Measurements from ENCODE around the gene CENPN. TPM values are rescaled to one million over a fixed set of nuclear protein-coding genes. Genes with fewer than 3 reads are reported as not detected.
A peak's percentile ranks its signal among the peaks of the same experiment; 100 is the strongest.

The CENPN gene
- total and polyA plus RNA-seq, 2 of the 13 experiments (the other 11 are each of a cell fraction or from before 2014, with no cell fraction given), result 29.7 to 129 TPM

- TF ChIP-seq, protein P1, sequence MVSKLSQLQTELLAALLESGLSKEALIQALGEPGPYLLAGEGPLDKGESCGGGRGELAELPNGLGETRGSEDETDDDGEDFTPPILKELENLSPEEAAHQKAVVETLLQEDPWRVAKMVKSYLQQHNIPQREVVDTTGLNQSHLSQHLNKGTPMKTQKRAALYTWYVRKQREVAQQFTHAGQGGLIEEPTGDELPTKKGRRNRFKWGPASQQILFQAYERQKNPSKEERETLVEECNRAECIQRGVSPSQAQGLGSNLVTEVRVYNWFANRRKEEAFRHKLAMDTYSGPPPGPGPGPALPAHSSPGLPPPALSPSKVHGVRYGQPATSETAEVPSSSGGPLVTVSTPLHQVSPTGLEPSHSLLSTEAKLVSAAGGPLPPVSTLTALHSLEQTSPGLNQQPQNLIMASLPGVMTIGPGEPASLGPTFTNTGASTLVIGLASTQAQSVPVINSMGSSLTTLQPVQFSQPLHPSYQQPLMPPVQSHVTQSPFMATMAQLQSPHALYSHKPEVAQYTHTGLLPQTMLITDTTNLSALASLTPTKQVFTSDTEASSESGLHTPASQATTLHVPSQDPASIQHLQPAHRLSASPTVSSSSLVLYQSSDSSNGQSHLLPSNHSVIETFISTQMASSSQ (IDR thresholded peaks at IDR 0.05; ENCODE audit: low read depth), result no peak
- TF ChIP-seq, protein P1 (CRISPR knock-in tag; IDR thresholded peaks at IDR 0.05; ENCODE audit: borderline replicate concordance), result 0 out of 2 replicates have a peak, but pooled peaks have one; percentile 58
- TF ChIP-seq ZNF569 (CRISPR knock-in tag; IDR thresholded peaks at IDR 0.05; ENCODE audit: borderline replicate concordance) (no peak), ZNF446 (CRISPR knock-in tag; IDR thresholded peaks at IDR 0.05) (no peak), ZFP1 (CRISPR knock-in tag; IDR thresholded peaks at IDR 0.05) (no peak), ZNF740 (CRISPR knock-in tag; IDR thresholded peaks at IDR 0.05) (no peak), HOXA3 (CRISPR knock-in tag; IDR thresholded peaks at IDR 0.05) (no peak), ZNF235 (CRISPR knock-in tag; IDR thresholded peaks at IDR 0.05; ENCODE audit: borderline replicate concordance) (peak; percentile 95), ZNF234 (CRISPR knock-in tag; conservative IDR thresholded peaks at IDR 0.05) (no peak), MED1 (CRISPR knock-in tag; IDR thresholded peaks at IDR 0.05) (0 out of 2 replicates have a peak, but pooled peaks have one; percentile 5), SOX6 (IDR thresholded peaks at IDR 0.05) (no peak), SOX6 (CRISPR knock-in tag; IDR thresholded peaks at IDR 0.05) (no peak; the same call in none of the 2 replicates), ATRX (CRISPR knock-in tag; IDR thresholded peaks at IDR 0.05; ENCODE audit: borderline replicate concordance) (no peak), YY1 (IDR thresholded peaks at IDR 0.05; ENCODE audit: insufficient read depth, insufficient replicate concordance, low read depth, low read length) (no peak), NRL (CRISPR knock-in tag; IDR thresholded peaks at IDR 0.05; ENCODE audit: borderline replicate concordance) (no peak; the same call in 1 of the 2 replicates), RFXAP (CRISPR knock-in tag; IDR thresholded peaks at IDR 0.05; ENCODE audit: borderline replicate concordance) (no peak), MYNN (CRISPR knock-in tag; IDR thresholded peaks at IDR 0.05; ENCODE audit: low read depth) (no peak)
- TF ChIP-seq, protein P2, sequence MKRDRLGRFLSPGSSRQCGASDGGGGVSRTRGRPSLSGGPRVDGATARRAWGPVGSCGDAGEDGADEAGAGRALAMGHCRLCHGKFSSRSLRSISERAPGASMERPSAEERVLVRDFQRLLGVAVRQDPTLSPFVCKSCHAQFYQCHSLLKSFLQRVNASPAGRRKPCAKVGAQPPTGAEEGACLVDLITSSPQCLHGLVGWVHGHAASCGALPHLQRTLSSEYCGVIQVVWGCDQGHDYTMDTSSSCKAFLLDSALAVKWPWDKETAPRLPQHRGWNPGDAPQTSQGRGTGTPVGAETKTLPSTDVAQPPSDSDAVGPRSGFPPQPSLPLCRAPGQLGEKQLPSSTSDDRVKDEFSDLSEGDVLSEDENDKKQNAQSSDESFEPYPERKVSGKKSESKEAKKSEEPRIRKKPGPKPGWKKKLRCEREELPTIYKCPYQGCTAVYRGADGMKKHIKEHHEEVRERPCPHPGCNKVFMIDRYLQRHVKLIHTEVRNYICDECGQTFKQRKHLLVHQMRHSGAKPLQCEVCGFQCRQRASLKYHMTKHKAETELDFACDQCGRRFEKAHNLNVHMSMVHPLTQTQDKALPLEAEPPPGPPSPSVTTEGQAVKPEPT (CRISPR knock-in tag; IDR thresholded peaks at IDR 0.05; ENCODE audit: low read depth), result no peak
Measured at GRCh38 chr16:81006211-81006812, 702 bp upstream of the CENPN start (continued).

Measured in HepG2 (cell line).